ENCODE results near the gene RFX3.

The RFX3 gene

DNA sequence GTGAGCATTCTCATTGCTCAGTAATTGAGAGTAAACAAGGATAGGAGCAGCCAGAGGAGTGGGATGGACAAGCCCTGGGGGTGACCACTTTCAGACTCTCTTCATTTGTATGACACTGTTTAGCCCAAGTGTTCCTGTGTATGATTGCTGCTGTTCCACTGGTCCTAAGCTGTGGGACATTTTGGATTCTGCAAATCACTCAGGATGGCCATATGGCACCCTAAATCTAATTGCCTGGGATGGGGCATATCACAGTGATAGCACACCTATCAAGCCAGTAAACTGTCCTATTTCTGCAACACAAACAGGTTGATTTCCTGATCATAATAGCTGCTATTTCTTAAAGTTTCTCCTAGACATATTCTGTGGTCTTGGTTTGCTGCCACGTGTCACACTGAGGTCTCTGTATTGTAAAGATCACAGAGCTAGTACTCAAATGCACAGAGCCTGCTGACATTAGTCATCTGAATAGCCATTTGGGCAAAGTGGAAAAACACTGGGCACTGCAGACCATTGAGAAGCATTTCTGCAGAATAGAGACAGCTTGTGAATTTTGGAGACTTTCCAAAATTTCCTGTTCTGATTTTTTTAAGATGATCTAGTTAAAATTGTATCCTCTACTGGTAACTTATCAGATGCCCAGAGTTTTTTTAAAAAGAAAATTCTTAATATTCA, 320.2 kb downstream of the RFX3 start:
- no peak for DNase-seq (ENCODE audit: low read depth)

- DNase-seq (ENCODE audit: low read depth) = no peak
These were observed 325.4 kb downstream of the RFX3 start for GRCh38 chr9:3200331-3200774.

- no peak for DNase-seq (ENCODE audit: low read depth)
These were observed 332.0 kb downstream of the RFX3 start for GRCh38 chr9:3193791-3194190.

GRCh38 chr9:3191715-3192114, 334.1 kb downstream of the RFX3 start:
- DNase-seq (ENCODE audit: low read depth) = no peak

DNA sequence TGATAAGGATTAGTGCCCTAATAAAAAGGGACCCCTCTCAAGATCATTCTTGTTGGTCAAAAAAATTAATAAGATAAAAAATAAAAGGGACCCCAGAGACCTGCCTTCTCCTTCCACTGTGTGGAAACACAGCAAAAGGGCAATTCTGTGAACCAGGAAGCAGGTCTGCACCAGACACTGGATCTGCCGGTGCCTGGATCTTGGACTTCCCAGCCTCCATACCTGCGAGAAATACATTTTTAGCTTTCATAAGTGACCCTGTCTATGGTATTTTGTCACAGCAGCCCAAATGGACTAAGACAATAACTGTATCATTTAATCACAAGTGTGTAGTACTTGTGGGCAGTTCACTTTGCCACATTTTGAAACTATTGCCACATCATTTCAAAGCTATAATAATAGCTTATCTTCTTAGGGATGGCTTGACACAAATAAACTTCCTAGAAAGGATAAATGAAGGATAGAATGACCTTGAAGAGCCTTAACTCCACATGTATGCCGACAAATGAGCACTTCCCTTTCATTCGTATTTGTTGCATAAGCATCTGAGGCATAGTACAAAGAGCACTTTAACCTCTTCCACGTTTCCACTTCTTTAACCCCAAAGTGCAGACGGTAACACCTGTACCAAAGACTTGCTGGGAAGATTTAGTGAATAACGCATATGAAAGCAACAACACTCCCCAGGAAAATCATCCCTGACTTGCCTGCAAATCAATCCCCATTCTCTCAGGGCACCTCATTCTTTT, 336.5 kb downstream of the RFX3 start:
- DNase-seq (ENCODE audit: low read depth) = no peak

- DNase-seq (ENCODE audit: low read depth) = no peak
These were observed 339.1 kb downstream of the RFX3 start for GRCh38 chr9:3186751-3187150.

- DNase-seq (ENCODE audit: low read depth) = peak; percentile 8
These were observed 344.5 kb downstream of the RFX3 start for GRCh38 chr9:3181049-3181953.

DNA sequence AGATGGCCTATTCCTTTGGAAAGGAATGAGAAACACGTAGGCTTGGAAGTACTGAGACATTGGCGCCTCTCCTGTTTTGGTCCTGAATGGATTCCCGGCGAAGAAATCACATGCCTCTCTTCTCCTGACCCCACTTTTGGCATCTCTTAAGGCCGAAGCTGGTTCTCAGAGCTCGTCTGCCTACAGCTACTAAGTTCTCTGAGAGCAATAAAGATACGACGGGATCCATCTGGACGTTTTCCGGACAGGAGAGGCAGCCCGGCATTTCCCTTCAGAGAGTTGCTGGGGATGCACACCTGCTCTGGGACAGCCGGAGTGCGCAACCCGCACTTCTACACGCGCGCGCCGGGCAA, 345.1 kb downstream of the RFX3 start:
- no peak for DNase-seq (ENCODE audit: low read depth)

DNA sequence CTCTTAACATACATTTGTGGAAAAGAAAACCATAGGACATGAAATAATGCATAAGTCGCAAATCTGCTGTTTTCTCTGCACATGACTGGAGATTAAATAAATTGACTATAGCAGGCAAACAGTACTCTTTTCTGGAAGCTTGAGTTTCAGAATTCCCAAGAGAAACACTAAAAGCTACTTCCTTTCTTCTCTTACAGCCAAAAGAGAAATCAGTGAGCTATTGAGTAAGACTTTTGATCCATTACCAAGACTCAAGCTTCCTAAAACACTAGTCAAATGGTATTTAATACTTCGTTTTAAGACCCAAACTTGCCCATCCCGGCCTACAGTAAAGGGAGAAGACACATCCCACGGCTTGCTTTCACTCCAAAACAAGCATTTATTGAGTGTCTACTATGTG, 346.1 kb downstream of the RFX3 start:
- no peak for DNase-seq (ENCODE audit: low read depth)

DNA sequence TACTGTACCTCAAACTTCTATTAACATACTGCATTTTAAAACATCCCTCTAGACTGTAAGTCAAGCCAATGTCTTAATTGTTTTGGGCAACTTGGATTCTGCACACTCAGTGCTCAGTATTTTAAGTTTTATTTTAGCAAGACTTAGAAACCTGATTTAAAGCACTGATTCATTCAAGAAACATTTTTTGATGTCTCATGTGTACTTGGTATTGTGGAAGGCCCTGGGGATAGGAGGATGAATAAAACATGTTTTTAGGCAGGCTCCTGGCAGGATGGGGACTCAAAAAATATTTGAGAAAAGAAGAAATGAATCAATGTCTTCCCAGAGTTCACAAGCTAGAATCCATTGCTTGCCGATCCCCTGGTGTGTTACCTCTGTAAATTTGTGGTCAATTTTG, 347.9 kb downstream of the RFX3 start:
- no peak for DNase-seq (ENCODE audit: low read depth)

DNA sequence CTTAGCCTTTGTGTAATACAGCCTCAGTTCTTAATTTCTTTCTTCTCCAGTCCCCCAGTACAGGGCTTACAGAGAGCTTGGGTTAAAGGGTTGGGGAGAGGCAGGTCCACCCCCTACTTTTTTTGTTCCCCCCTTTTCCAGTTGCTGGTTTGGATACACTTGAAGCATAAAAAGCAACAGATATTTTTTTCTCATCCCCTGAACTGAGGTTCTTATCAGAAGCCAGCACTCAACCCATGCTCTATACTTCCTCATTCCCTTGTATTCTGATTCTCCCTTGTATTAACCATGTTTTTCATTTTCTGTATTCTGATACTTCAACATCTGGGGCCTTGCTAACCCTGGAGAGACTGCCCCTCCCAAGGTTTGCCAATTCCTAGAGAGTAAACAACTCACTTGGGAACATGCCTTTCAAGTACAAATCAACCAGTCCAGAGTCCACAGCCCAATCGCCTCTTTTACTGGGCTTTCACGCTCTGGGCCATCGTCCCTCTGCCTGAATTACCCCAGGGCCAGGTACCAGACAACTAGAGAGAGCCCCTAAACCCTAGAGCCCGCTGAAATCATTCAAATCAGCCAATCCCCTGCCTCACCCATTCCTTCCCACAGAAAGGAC, 348.5 kb downstream of the RFX3 start:
- no peak for DNase-seq (ENCODE audit: low read depth)

- DNase-seq (ENCODE audit: low read depth) = no peak
These were observed 352.4 kb downstream of the RFX3 start for GRCh38 chr9:3173374-3173773.

DNA sequence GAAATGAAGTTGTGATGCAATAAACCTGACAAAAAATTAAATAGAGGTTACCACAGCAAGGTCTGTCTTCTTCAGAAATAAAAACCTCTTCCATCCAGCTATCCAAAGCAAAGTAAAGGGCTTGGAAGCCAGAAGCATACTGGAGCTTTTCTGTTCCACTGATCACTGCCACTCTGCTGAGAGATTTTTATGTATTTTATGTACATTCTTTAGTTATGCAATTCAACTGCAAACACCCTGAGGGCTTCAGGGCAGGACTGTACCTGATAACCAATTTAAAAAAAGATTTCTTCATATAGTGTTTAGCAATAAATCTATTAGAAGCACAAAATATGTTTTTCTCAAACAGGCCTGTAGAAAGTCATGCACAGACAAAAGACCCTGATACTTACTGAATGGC, 355.0 kb downstream of the RFX3 start:
- no peak for DNase-seq (ENCODE audit: low read depth)
